Subcutaneous abdominal adipose tissue (tissue), 5 donors: ENCODE data around the gene UGP2.
A peak's percentile ranks its signal among the peaks of the same experiment; 100 is the strongest.

Experiments
- H3K27ac ChIP-seq: one replicate; pipeline ENCODE4 v1.7.0; 2013; ENCODE audit warnings: low read depth, mild to moderate bottlenecking, inconsistent platforms, low read length, moderate library complexity
- H3K27me3 ChIP-seq, 5 donors: one replicate each; pipeline ENCODE4 v1.7.0; 2013; ENCODE audit warnings: low read length in 5 of 5, inconsistent platforms in 1 of 5; ENCODE audit not compliant: control insufficient read depth in 5 of 5, insufficient read depth in 4 of 5
- H3K36me3 ChIP-seq, 5 donors: one replicate each; pipeline ENCODE4 v1.7.0; 2013; ENCODE audit warnings: low read length in 5 of 5; ENCODE audit not compliant: control insufficient read depth in 5 of 5, insufficient read depth in 5 of 5
- H3K4me1 ChIP-seq, 5 donors: one replicate each; pipeline ENCODE4 v1.7.0; 2013; ENCODE audit warnings: low read length in 5 of 5, mild to moderate bottlenecking in 3 of 5, moderate library complexity in 1 of 5; ENCODE audit not compliant: control insufficient read depth in 5 of 5, insufficient read depth in 5 of 5
- H3K4me3 ChIP-seq, 5 donors: one replicate each; pipeline ENCODE4 v1.7.0; 2013; ENCODE audit warnings: low read length in 5 of 5, low read depth in 1 of 5
- H3K9ac ChIP-seq, 5 donors: one replicate each; pipeline ENCODE4 v1.7.0; 2013; ENCODE audit warnings: low read length in 5 of 5, mild to moderate bottlenecking in 4 of 5, moderate library complexity in 3 of 5
- H3K9me3 ChIP-seq, 5 donors: one replicate each; pipeline ENCODE4 v1.7.0; 2013; ENCODE audit warnings: low read length in 5 of 5; ENCODE audit not compliant: control insufficient read depth in 5 of 5
- donor health status: healthy.
- donor health status: healthy.
- donor health status: healthy.
- donor health status: healthy.
- donor health status: healthy.

The UGP2 gene

GRCh38 chr2:63886445-63886844, 44.7 kb downstream of the UGP2 start:
- H3K4me3 ChIP-seq: no peak overlapping the region
- H3K27ac ChIP-seq: no peak overlapping the region
- H3K27me3 ChIP-seq: no peaks in the 10 kb centered on the region
- H3K9ac ChIP-seq: no peak overlapping the region
- no peaks in the 10 kb centered on the region for H3K9me3 ChIP-seq
- H3K4me1 ChIP-seq: peaks cover 0 to 9% (median 3%) of the 10 kb centered on the region in 5 donors
- peaks cover 62 to 94% (median 79%) of the 10 kb centered on the region in 5 donors for H3K36me3 ChIP-seq

- peaks cover 0 to 6% (median 0%) of the 10 kb centered on the region in 5 donors for H3K4me1 ChIP-seq
- H3K4me3 ChIP-seq: no peak overlapping the region
- no peak overlapping the region for H3K27ac ChIP-seq
- H3K27me3 ChIP-seq: no peaks in the 10 kb centered on the region
- peaks cover 64 to 97% (median 86%) of the 10 kb centered on the region in 5 donors for H3K36me3 ChIP-seq
- peak overlapping the region in 2 of 5 donors; percentile 6 to 33 for H3K9ac ChIP-seq
- no peaks in the 10 kb centered on the region for H3K9me3 ChIP-seq
These were observed 46.4 kb downstream of the UGP2 start for GRCh38 chr2:63888053-63888452.

GRCh38 chr2:63888490-63889402, 47.0 kb downstream of the UGP2 start:
- H3K4me3 ChIP-seq: no peak overlapping the region
- peaks cover 63 to 97% (median 86%) of the 10 kb centered on the region in 5 donors for H3K36me3 ChIP-seq
- H3K27ac ChIP-seq: peak overlapping the region; percentile 54
- H3K27me3 ChIP-seq: no peaks in the 10 kb centered on the region
- no peaks in the 10 kb centered on the region for H3K9me3 ChIP-seq
- H3K4me1 ChIP-seq: peaks cover 0 to 6% (median 0%) of the 10 kb centered on the region in 5 donors
- H3K9ac ChIP-seq: peak overlapping the region in 1 of 5 donors; percentile 6

- Histone ChIP-seq H3K36me3 (peaks cover 56 to 91% (median 79%) of the 10 kb centered on the region in 5 donors), H3K4me3 (no peak overlapping the region), H3K27ac (peak overlapping the region; percentile 32), H3K27me3 (no peaks in the 10 kb centered on the region), H3K4me1 (peaks cover 0 to 6% (median 0%) of the 10 kb centered on the region in 5 donors), H3K9me3 (no peaks in the 10 kb centered on the region), H3K9ac (no peak overlapping the region)
These were observed 49.0 kb downstream of the UGP2 start for GRCh38 chr2:63890678-63891077.

GRCh38 chr2:63891488-63892030, 49.9 kb downstream of the UGP2 start:
- H3K36me3 ChIP-seq: peaks cover 56 to 90% (median 76%) of the 10 kb centered on the region in 5 donors
- no peaks in the 10 kb centered on the region for H3K27me3 ChIP-seq
- no peaks in the 10 kb centered on the region for H3K9me3 ChIP-seq
- H3K4me3 ChIP-seq: no peak overlapping the region
- H3K9ac ChIP-seq: no peak overlapping the region
- H3K4me1 ChIP-seq: peaks cover 0 to 4% (median 0%) of the 10 kb centered on the region in 5 donors
- H3K27ac ChIP-seq: peak overlapping the region; percentile 32

GRCh38 chr2:63893163-63893562, 51.5 kb downstream of the UGP2 start:
- Histone ChIP-seq H3K27ac (peak overlapping the region; percentile 18), H3K4me3 (no peak overlapping the region), H3K27me3 (no peaks in the 10 kb centered on the region), H3K9ac (no peak overlapping the region), H3K4me1 (peaks cover 0 to 4% (median 0%) of the 10 kb centered on the region in 5 donors), H3K9me3 (no peaks in the 10 kb centered on the region), H3K36me3 (peaks cover 48 to 86% (median 75%) of the 10 kb centered on the region in 5 donors)

GRCh38 chr2:63894167-63894566, 52.5 kb downstream of the UGP2 start:
- no peak overlapping the region for H3K4me3 ChIP-seq
- peaks cover 47 to 86% (median 76%) of the 10 kb centered on the region in 5 donors for H3K36me3 ChIP-seq
- H3K9ac ChIP-seq: no peak overlapping the region
- no peaks in the 10 kb centered on the region for H3K9me3 ChIP-seq
- H3K27ac ChIP-seq: no peak overlapping the region
- H3K27me3 ChIP-seq: no peaks in the 10 kb centered on the region
- H3K4me1 ChIP-seq: peaks cover 0 to 4% (median 0%) of the 10 kb centered on the region in 5 donors

- Histone ChIP-seq H3K27me3 (no peaks in the 10 kb centered on the region), H3K4me1 (no peaks in the 10 kb centered on the region), H3K9ac (no peak overlapping the region), H3K4me3 (no peak overlapping the region), H3K36me3 (peaks cover 21 to 47% (median 46%) of the 10 kb centered on the region in 5 donors), H3K27ac (no peak overlapping the region), H3K9me3 (peaks cover 0 to 14% (median 9%) of the 10 kb centered on the region in 5 donors)
These were observed 57.1 kb downstream of the UGP2 start for GRCh38 chr2:63898839-63899238.

- Histone ChIP-seq H3K27me3 (no peaks in the 10 kb centered on the region), H3K9me3 (peaks cover 0 to 14% (median 9%) of the 10 kb centered on the region in 5 donors), H3K27ac (no peak overlapping the region), H3K36me3 (peaks cover 21 to 43% (median 38%) of the 10 kb centered on the region in 5 donors), H3K4me1 (peaks cover 0 to 2% (median 0%) of the 10 kb centered on the region in 5 donors), H3K9ac (no peak overlapping the region), H3K4me3 (no peak overlapping the region)
These were observed 57.9 kb downstream of the UGP2 start for GRCh38 chr2:63899639-63900038.

- Histone ChIP-seq H3K4me1 (peaks cover 0 to 2% (median 0%) of the 10 kb centered on the region in 5 donors), H3K4me3 (no peak overlapping the region), H3K36me3 (peaks cover 17 to 32% (median 30%) of the 10 kb centered on the region in 5 donors), H3K9ac (no peak overlapping the region), H3K27ac (no peak overlapping the region), H3K27me3 (no peaks in the 10 kb centered on the region), H3K9me3 (peaks cover 0 to 21% (median 9%) of the 10 kb centered on the region in 5 donors)
These were observed 60.5 kb downstream of the UGP2 start for GRCh38 chr2:63902149-63902548.
